Measurements from ENCODE around the gene CRY2. TPM values are rescaled to one million over a fixed set of nuclear protein-coding genes. Genes with fewer than 3 reads are reported as not detected.

Gene CRY2
- total and polyA plus RNA-seq, 2 experiments from 2014 or later = 9.5 to 15.4 TPM

- no peak for TF ChIP-seq POLR2AphosphoS5 (IDR thresholded peaks at IDR 0.05; ENCODE audit: low read depth)
- TF ChIP-seq, protein P1, sequence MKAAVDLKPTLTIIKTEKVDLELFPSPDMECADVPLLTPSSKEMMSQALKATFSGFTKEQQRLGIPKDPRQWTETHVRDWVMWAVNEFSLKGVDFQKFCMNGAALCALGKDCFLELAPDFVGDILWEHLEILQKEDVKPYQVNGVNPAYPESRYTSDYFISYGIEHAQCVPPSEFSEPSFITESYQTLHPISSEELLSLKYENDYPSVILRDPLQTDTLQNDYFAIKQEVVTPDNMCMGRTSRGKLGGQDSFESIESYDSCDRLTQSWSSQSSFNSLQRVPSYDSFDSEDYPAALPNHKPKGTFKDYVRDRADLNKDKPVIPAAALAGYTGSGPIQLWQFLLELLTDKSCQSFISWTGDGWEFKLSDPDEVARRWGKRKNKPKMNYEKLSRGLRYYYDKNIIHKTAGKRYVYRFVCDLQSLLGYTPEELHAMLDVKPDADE (IDR thresholded peaks at IDR 0.05) = no peak
- no peak for TF ChIP-seq EZH2 (IDR thresholded peaks at IDR 0.05; ENCODE audit: low read depth, unreplicated experiment)
- no peak for TF ChIP-seq NANOG (IDR thresholded peaks at IDR 0.05; ENCODE audit: borderline replicate concordance)
- TF ChIP-seq REST (IDR thresholded peaks at IDR 0.05; ENCODE audit: unreplicated experiment) = no peak
- TF ChIP-seq JUNB (IDR thresholded peaks at IDR 0.05; ENCODE audit: unreplicated experiment) = no peak
Observed at GRCh38 chr11:45876401-45876800, 29.1 kb downstream of the CRY2 start (continued).

GRCh38 chr11:45877221-45877620, 29.9 kb downstream of the CRY2 start:
- H4K20me1 ChIP-seq (replicated peaks; ENCODE audit: insufficient read depth) = no peaks in the 10 kb centered on the region
- peaks cover 6% of the 10 kb centered on the region for H3K27me3 Mint-ChIP-seq (ENCODE audit: insufficient read depth, low read depth, poor library complexity)
- no peak for DNase-seq (ENCODE audit: low spot score)
- ATAC-seq = no peak
- TF ChIP-seq POLR2AphosphoS5 (IDR thresholded peaks at IDR 0.05; ENCODE audit: low read depth) (no peak), EZH2 (IDR thresholded peaks at IDR 0.05; ENCODE audit: low read depth, unreplicated experiment) (no peak), CREB1 (CRISPR knock-in tag; IDR thresholded peaks at IDR 0.05; ENCODE audit: low read depth) (no peak), ZNF114 (CRISPR knock-in tag; IDR thresholded peaks at IDR 0.05) (no peak), NANOG (IDR thresholded peaks at IDR 0.05; ENCODE audit: borderline replicate concordance) (no peak)
- TF ChIP-seq, protein P1 (IDR thresholded peaks at IDR 0.05) = no peak
- H3K27ac ChIP-seq (ENCODE audit: low read depth) = no peak overlapping the region
- peak overlapping the region; percentile 19; the same call in 1 of the 2 replicates for H3K27ac Mint-ChIP-seq
- no peaks in the 10 kb centered on the region for H3K79me2 ChIP-seq (replicated peaks; ENCODE audit: insufficient read depth)
- H3K36me3 ChIP-seq (ENCODE audit: insufficient read depth) = no peaks in the 10 kb centered on the region
- H3K27me3 ChIP-seq (ENCODE audit: insufficient read depth) = no peaks in the 10 kb centered on the region
- H3K9me2 ChIP-seq (ENCODE audit: insufficient read depth) = no peaks in the 10 kb centered on the region
- no peaks in the 10 kb centered on the region; the same call in 2 of the 3 replicates for H3K36me3 Mint-ChIP-seq (ENCODE audit: low read depth)
- H3F3A ChIP-seq (replicated peaks; ENCODE audit: low read depth) = peaks cover 4% of the 10 kb centered on the region; the same call in 1 of the 2 replicates
- no peak overlapping the region for H3K4me2 ChIP-seq
- no peaks in the 10 kb centered on the region for H3K9me3 Mint-ChIP-seq
- no peak overlapping the region for H3K4me3 Mint-ChIP-seq
- peaks cover 27% of the 10 kb centered on the region for H3K4me1 Mint-ChIP-seq
- H3K4me1 ChIP-seq (ENCODE audit: insufficient read depth) = peaks cover 19% of the 10 kb centered on the region
- no peak overlapping the region for H3K4me3 ChIP-seq
- H2AFZ ChIP-seq = no peak overlapping the region

Data from GM23338 (cell line).